T-helper 2 cell treated with Interferon-gamma antibody and Interleukin-4, amounts not matched to agents 5 μg/mL and 100 μg/mL, for 36 hours (primary cell): ENCODE results near the gene RBM19.
"Not testable (repeated sequence)": the region's sequence is repeated elsewhere in the genome, so short reads cannot be mapped to it uniquely, and the experiment has no call there.

Source experiments
- DNase-seq: peaks from one replicate; pipeline ENCODE4 v3.0.0; 2021; ENCODE audit warnings: low spot score
- H3K27ac Mint-ChIP-seq: one replicate; pipeline ENCODE4 v1.8.0; 2021; ENCODE audit warnings: mild to moderate bottlenecking, mixed read lengths
- H3K27me3 Mint-ChIP-seq: one replicate; pipeline ENCODE4 v1.8.0; 2021; ENCODE audit warnings: low read depth, mixed read lengths
- H3K36me3 Mint-ChIP-seq: one replicate; pipeline ENCODE4 v1.8.0; 2021; ENCODE audit warnings: low read depth, mixed read lengths
- H3K4me1 Mint-ChIP-seq: one replicate; pipeline ENCODE4 v1.8.0; 2021; ENCODE audit warnings: low read depth, mixed read lengths
- H3K4me3 Mint-ChIP-seq: one replicate; pipeline ENCODE4 v1.8.0; 2022; ENCODE audit warnings: mild to moderate bottlenecking, moderate library complexity, mixed read lengths
- H3K9me3 Mint-ChIP-seq: one replicate; pipeline ENCODE4 v1.8.0; 2021; ENCODE audit warnings: mixed read lengths

RBM19 gene

DNA sequence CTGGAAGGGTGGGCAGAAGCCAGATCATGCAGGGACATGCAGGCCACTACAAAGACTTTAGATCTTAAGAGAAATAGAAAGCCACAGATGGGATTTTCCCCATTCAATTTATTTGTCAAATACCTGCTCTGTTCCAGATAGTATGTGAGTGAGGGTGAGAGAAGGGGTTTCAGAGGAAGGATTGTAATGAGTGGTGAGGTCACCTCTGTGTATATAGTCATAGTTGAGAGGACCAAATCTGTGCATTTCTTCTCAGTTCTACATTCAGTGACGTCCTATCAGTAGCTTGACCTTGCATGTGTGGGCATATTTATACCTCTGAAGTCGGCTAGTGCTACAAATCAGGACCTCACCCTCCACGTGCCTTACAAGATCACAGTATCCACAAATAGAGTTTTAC, 31.2 kb upstream of the RBM19 start:
- Mint-ChIP-seq H3K4me1 (no peaks in the 10 kb centered on the region), H3K4me3 (no peak overlapping the region), H3K27me3 (peaks cover 3% of the 10 kb centered on the region)

DNA sequence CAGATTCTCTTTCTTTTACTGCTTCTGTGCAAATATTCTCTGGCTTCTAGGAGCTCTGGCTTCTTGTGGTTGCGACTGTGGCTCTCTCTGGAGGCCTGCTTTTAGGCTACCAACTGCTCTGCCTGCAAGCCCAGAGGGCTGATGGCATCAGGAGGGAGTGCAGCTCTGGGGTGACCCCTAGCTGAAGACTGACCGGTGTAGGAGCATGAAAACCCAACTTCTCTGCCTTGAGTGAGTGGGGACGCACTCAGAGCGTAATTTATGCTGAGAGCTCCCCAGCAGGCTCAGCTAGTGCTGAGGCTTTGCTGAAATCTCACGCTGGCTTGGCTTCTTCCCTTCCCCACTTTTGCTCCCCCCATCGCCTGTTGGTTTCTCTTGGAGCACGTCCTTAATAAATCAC, 29.9 kb upstream of the RBM19 start:
- Mint-ChIP-seq H3K27ac (no peak overlapping the region), H3K9me3 (no peaks in the 10 kb centered on the region), H3K4me1 (no peaks in the 10 kb centered on the region), H3K27me3 (peaks cover 3% of the 10 kb centered on the region), H3K4me3 (no peak overlapping the region), H3K36me3 (no peaks in the 10 kb centered on the region)
- no peak for DNase-seq

More for the DNA sequence above, 31.2 kb upstream of the RBM19 start:
- Mint-ChIP-seq H3K27ac (no peak overlapping the region), H3K9me3 (no peaks in the 10 kb centered on the region), H3K36me3 (no peaks in the 10 kb centered on the region)
- DNase-seq = no peak

DNA sequence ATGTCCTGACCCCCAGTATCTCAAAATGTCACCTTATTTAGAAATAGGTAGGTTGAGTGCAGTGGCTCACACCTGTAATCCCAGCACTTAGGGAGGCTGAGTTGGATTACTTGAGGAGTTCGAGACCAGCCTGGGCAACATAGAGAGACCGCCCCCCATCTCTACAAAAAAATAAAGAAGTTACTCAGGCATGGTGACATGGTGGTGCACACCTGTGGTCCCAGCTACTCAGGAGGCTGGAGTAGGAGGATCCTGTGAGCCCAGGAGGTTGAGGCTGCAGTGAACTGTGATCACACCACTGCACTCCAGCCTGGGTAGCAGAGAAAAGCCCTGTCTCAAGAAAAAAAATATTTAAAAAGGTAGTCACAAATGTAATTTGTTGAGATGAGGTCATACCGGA, 27.9 kb upstream of the RBM19 start:
- no peaks in the 10 kb centered on the region for H3K9me3 Mint-ChIP-seq
- no peaks in the 10 kb centered on the region for H3K4me1 Mint-ChIP-seq
- peaks cover 6% of the 10 kb centered on the region for H3K27me3 Mint-ChIP-seq
- H3K36me3 Mint-ChIP-seq = no peaks in the 10 kb centered on the region
- H3K4me3 Mint-ChIP-seq = no peak overlapping the region
- H3K27ac Mint-ChIP-seq = no peak overlapping the region
- DNase-seq = no peak

DNA sequence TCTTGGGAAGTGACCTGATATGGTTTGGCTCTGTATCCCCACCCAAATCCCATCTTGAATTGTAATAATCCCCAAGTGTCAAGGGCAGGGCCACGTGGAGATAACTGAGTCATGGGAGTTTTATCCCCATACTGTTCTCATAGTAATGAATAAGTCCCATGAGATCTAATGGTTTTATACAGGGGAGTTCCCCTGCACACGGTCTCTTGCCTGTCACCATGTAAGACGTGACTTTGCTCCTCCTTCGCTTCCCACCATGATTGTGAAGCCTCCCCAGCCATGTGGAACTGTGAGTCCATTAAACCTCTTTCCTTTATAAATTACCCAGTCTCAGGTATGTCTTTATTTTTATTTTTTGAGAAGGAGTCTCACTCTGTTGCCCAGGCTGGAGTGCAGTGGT, 26.6 kb upstream of the RBM19 start:
- H3K9me3 Mint-ChIP-seq, H3K4me1 Mint-ChIP-seq, H3K27ac Mint-ChIP-seq, DNase-seq, H3K27me3 Mint-ChIP-seq, H3K36me3 Mint-ChIP-seq, H3K4me3 Mint-ChIP-seq: not testable (repeated sequence)

DNA sequence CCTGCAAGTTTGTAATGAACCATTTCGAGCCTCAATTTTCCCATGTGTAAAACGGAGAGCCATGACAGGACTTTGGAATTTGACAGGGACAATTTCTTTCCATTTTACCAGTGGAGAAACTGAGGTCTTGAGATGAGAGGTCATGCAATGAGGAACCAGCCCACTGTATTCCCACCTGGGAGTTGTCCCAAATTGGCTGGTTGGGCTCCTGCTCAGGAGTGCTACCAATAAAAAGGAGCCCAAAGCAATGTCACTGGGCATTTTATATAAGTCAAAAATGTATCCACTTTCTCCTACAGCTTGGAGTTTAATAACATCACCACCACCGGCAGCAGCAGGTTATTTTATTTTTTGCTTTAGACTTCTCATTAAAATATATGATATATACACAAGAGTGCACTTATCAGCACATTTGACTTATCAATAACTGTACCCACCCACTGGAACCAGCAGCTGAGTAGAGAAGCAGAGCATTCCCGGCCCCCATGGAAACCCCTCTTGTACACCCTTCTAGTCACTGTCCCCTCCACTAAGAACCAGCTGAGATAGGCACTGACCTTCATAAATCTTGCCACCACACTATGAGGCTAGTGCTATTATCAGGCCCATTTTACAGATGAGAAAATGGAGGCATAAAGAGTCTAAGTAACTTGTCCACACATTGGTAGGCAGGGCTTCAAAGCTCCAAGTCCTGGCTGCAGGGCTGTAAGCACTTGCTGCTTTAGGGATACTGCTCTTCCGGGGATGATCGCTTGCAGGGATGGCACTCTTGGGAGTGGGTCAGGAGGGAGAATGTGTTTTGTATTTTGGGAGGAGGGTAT, 25.3 kb upstream of the RBM19 start:
- H3K27ac Mint-ChIP-seq = no peak overlapping the region
- no peaks in the 10 kb centered on the region for H3K36me3 Mint-ChIP-seq
- H3K4me1 Mint-ChIP-seq = no peaks in the 10 kb centered on the region
- peaks cover 12% of the 10 kb centered on the region for H3K27me3 Mint-ChIP-seq
- H3K9me3 Mint-ChIP-seq = no peaks in the 10 kb centered on the region
- H3K4me3 Mint-ChIP-seq = no peak overlapping the region
- no peak for DNase-seq

DNA sequence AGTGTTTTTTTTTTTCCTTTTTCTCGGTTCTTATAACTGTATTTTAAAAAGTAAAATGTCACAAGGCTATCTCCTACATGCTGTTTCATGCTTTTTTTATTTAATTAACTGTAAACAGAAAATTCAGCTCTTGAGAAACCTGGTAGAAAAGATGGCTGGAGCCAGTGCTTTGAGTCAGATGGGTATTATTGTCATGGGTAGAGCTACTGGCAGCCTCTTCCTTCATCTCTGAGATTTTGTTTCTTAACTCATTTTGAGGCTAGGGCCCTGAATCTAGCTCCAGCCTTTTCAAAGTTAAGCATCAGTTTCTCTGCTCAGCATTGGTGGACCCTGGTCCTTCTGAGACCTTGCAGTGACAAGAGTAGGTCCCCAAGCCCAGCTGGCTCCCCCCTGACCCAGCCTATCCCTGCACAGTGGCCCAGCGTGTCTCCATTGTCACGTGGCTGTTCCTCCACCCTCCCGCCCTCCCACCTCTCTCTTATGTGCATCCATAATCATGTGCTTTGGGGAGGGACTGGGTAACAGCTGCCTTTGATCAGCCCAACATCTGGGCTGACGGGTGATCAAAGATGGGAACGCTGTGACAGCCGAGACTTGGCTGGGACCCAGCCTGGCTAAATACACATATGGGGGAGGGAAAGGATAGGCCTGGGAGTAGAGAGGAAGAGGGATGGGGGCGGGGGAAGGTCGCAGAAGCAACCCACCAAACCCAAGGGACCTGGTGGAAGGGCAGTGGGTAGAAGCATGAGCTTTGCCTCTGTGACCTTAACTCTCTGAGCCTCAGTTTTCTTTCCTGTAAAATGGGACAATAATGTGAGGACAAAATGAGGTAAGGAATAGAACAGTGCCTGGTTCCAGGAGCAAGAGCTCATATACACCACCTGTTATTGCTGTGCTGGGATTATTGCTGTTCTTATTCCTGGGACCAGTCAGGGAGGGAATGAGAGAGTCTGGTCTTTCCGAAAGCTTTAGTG, 24.4 kb upstream of the RBM19 start:
- Mint-ChIP-seq H3K4me3 (no peak overlapping the region), H3K27ac (no peak overlapping the region), H3K36me3 (no peaks in the 10 kb centered on the region), H3K9me3 (no peaks in the 10 kb centered on the region), H3K27me3 (peaks cover 12% of the 10 kb centered on the region), H3K4me1 (no peaks in the 10 kb centered on the region)
- no peak for DNase-seq

DNA sequence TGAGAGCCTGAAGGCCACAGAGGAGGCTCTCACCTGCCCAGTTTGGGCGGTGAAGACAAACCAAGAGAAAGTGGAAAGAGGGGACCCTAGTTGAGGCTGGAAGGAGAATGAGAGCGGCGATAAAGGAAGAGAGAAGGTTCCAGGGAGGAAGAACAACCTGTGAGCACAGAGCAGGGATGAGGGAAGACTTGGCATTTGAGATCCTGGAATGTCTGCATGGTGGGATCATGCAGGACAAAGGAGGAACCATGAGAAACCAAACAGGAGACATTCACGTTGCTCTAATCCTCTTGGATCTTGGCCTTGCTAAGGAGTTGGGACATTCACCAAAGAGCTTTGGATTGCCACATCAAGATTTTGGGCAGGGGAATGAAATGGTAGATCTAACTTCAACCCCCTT, 22.9 kb upstream of the RBM19 start:
- Mint-ChIP-seq H3K27me3 (peaks cover 9% of the 10 kb centered on the region), H3K27ac (no peak overlapping the region), H3K36me3 (no peaks in the 10 kb centered on the region), H3K9me3 (no peaks in the 10 kb centered on the region), H3K4me1 (no peaks in the 10 kb centered on the region), H3K4me3 (no peak overlapping the region)
- no peak for DNase-seq

DNA sequence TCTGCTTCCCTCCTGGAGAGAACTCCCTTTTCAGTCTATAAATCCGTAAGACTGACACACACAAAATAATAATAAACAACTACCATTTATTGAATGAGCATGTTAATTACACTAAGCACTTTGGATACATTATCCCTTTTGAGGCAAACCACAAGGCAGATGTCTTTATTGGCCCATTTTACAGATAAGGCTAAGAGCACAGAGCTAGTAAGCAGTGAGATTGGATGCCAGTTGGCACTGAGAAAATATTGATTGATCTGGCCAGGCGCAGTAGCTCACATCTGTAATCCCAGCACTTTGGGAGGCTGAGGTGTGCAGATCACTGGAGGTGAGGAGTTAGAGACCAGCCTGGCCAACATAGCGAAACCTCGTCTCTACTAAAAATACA, 21.9 kb upstream of the RBM19 start:
- Mint-ChIP-seq H3K27ac (no peak overlapping the region), H3K27me3 (peaks cover 11% of the 10 kb centered on the region), H3K4me1 (no peaks in the 10 kb centered on the region), H3K36me3 (no peaks in the 10 kb centered on the region), H3K4me3 (no peak overlapping the region), H3K9me3 (no peaks in the 10 kb centered on the region)
- no peak for DNase-seq

DNA sequence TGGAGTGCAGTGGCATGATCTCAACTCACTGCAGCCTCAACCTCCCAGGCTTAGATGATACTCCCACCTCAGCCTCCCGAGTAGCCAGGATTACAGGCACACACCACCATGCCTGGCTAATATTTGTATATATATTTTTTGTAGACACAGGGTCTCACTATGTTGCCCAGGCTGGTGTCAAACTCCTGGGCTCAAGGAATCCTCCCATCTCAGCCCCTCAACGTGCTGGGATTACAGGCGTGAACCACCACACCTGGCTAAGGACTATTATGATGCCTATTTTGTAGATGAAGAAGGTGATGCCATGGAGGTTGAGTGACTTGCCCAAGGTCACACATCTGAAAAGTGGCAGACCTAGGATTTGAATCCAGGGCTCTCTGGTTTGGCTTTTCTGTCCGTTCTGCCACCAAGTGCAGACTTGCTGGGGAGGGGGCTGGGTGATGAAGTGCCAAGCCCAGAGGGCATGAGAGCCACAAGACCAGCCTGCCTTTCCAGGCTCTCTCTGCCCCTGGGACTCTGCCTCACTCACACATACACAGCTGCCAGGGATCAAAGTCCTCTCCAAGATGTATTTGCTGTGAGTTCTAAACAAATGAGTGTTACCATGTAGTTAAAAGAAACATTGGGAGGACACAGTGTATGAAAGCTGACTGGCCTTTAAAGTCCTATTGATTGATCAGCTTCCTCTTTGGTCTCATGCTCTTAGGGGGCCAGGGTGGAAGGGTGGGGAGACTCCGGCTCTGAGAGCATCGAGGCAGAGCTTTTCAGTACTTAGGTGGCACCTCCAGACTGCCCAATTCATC, 21.3 kb upstream of the RBM19 start:
- Mint-ChIP-seq H3K36me3 (no peaks in the 10 kb centered on the region), H3K27me3 (peaks cover 11% of the 10 kb centered on the region), H3K4me3 (no peak overlapping the region), H3K4me1 (no peaks in the 10 kb centered on the region), H3K27ac (no peak overlapping the region), H3K9me3 (no peaks in the 10 kb centered on the region)
- no peak for DNase-seq

DNA sequence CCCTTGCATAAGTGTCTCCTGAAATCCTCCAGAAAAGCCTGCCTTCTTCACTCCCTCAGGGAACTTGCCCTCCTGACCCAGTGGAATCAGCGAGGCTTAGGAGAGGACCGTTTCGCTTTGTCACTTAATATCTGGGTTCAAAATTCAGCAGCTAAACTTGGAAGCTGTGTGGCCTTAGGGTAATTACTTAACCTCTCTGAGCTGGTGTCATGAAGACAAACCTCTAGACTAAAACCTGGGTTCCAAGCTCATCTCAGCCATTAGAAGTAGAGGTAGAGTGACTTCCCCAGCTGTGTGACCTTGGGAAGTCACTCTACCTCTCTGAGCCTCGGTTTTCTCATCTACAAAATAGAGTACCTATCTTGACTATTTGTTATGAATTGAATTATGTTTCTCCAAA, 18.3 kb upstream of the RBM19 start:
- no peak overlapping the region for H3K27ac Mint-ChIP-seq
- no peaks in the 10 kb centered on the region for H3K36me3 Mint-ChIP-seq
- H3K4me3 Mint-ChIP-seq = no peak overlapping the region
- DNase-seq = no peak
- H3K9me3 Mint-ChIP-seq = no peaks in the 10 kb centered on the region
- H3K4me1 Mint-ChIP-seq = no peaks in the 10 kb centered on the region
- peaks cover 8% of the 10 kb centered on the region for H3K27me3 Mint-ChIP-seq

DNA sequence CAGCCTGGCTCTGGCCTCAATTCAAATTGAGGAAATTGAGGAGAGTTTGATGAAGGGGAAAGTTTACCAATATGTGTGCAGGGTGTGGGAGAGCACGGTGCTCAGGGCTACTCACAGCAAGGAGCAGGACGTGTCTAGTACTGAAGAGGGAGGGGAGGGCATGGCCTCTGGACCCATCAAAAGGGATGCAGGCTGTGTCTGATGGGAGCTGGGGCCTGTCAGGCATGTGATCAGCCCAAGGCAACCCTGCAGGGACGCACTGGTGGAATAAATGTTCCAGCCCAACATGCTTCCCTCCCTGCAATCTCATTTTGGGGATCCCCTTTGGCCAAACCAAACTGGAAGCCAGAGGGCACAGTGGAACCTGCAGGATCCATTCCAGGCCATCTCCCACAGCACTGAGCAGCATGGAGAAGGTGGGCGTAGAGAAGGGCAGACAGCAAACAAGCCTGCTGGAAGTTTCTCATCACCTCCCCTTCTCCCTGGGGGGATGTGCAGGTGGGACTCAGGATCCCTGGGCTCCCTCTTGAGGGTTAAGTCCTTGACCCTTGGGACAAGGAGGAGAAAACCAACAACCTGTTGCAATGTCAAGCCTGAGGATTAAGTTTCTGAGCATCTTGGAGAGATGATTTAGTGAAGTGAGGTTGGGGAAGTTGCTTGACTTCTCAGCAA, 17.8 kb upstream of the RBM19 start:
- no peak for DNase-seq
- peaks cover 8% of the 10 kb centered on the region for H3K27me3 Mint-ChIP-seq
- H3K36me3 Mint-ChIP-seq = no peaks in the 10 kb centered on the region

DNA sequence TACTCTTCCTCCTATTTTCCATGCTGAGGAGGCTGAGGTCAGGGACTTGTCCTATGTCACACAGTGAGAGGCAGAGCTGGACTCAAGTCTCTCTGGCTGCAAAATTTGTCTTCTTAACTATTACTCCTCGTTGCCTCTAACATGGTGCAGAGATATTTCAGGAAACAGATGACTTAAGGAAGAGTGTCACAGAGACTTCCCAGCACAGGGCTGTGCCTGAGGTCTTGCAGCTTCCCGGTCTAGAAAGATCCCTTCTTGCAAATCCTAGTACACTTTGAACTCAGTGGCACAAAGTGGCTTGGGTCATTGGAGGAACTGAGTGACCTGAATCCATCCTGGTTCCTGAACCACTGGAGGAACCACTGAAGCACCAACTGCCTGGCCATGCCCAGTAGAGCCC, 17.1 kb upstream of the RBM19 start:
- peaks cover 8% of the 10 kb centered on the region for H3K27me3 Mint-ChIP-seq
- no peak overlapping the region for H3K27ac Mint-ChIP-seq
- H3K4me1 Mint-ChIP-seq = no peaks in the 10 kb centered on the region
- DNase-seq = no peak
- H3K4me3 Mint-ChIP-seq = no peak overlapping the region
- no peaks in the 10 kb centered on the region for H3K36me3 Mint-ChIP-seq
- no peaks in the 10 kb centered on the region for H3K9me3 Mint-ChIP-seq

More for the DNA sequence above, 17.8 kb upstream of the RBM19 start:
- H3K27ac Mint-ChIP-seq = no peak overlapping the region
- H3K9me3 Mint-ChIP-seq = no peaks in the 10 kb centered on the region
- no peaks in the 10 kb centered on the region for H3K4me1 Mint-ChIP-seq
- H3K4me3 Mint-ChIP-seq = no peak overlapping the region

DNA sequence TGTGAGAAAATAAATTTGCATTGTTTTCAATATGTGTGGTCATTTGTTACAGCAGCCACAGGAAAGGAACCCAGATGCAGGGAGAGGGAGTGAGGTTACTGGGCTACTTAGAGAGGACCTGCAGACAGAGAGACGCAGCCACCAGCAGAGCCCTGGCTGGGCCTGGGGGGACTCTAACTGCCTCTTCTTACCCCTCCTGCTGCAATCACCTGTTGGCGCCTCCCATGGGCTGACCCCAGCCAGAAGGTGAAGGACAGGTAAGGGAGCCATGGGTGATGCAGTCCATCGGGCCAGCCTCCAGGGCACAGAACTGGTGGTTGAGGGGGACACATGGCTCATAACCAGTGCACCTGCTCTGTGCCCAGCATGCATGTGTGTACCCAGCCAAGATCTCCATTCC, 15.8 kb upstream of the RBM19 start:
- Mint-ChIP-seq H3K9me3 (no peaks in the 10 kb centered on the region), H3K27me3 (peaks cover 2% of the 10 kb centered on the region), H3K4me3 (no peak overlapping the region), H3K4me1 (no peaks in the 10 kb centered on the region), H3K36me3 (no peaks in the 10 kb centered on the region), H3K27ac (no peak overlapping the region)
- DNase-seq = no peak
